A549 (cell line): ENCODE data around the gene ROR1. TPM values are rescaled to one million over a fixed set of nuclear protein-coding genes. Genes with fewer than 3 reads are reported as not detected.

Source experiments
- ATAC-seq, 2 experiments: fragments of 200-7000 bp in 1 of 2; fragments of >200 bp in 1 of 2; cut with Nextera tagmentation in 1 of 2; cut with Tn5 transposase in 1 of 2; 3 replicates each; pipeline versions ENCODE4 v1.8.0 to v1.9.1; 2018 to 2020; ENCODE audit warnings: mild to moderate bottlenecking in 1 of 2, moderate library complexity in 1 of 2
- CTCF ChIA-PET: fragments of 300-600 bp; sonication (Branson Sonifier 250); formaldehyde crosslinking; extraction: SDS; loops from one replicate; lab custom pipeline; 2021; ENCODE audit warnings: antibody characterized with exemption, inconsistent platforms; lab: Yijun Ruan, JAX
- POLR2A ChIA-PET: fragments of 350-600 bp; formaldehyde crosslinking; extraction: SDS; loops from one replicate; lab custom pipeline; 2021; ENCODE audit warnings: antibody characterized with exemption, inconsistent platforms; lab: Yijun Ruan, JAX
- DNase-seq, 2 experiments: peaks; one replicate each; pipeline versions ENCODE4 v3.0.0 to v3.0.0-alpha.2; 2011 to 2016; ENCODE audit warnings: low read depth in 1 of 2, low spot score in 1 of 2
- FAIRE-seq: peaks from 2 replicates; lab custom pipeline; 2011; peaks lifted over from hg19 to GRCh38; lab: Jason Lieb, UNC
- H3K27ac ChIP-seq, 2 experiments: fragments of >200 bp; sonication (Bioruptor Twin); formaldehyde crosslinking; 3 replicates each; pipeline ENCODE4 v1.5.1; 2016 to 2017
- H3K4me1 ChIP-seq: fragments of >200 bp; sonication (Bioruptor Twin); formaldehyde crosslinking; 3 replicates; pipeline ENCODE4 v1.6.1; 2016
- H3K4me2 ChIP-seq: fragments of >200 bp; sonication (Bioruptor Twin); formaldehyde crosslinking; 3 replicates; pipeline ENCODE4 v1.6.1; 2016
- H3K4me3 ChIP-seq: fragments of >200 bp; sonication (Bioruptor Twin); formaldehyde crosslinking; 3 replicates; pipeline ENCODE4 v1.5.1; 2016
- H3K9me3 ChIP-seq: fragments of >200 bp; sonication (Bioruptor Twin); formaldehyde crosslinking; 3 replicates; pipeline ENCODE4 v1.6.1; 2016
- BCL3 ChIP-seq: fragments of >200 bp; sonication (Bioruptor Twin); formaldehyde crosslinking; IDR thresholded peaks from 3 replicates; pipeline ENCODE4 v1.6.1; 2016
- CBX2 ChIP-seq: fragments of 200-600 bp; sonication (generic); IDR thresholded peaks from 2 replicates; pipeline ENCODE4 v1.6.1; 2016; ENCODE audit warnings: low read depth, mild to moderate bottlenecking, borderline replicate concordance
- CEBPB ChIP-seq, 2 experiments: fragments of >200 bp in 1 of 2; sonication (Bioruptor Twin) in 1 of 2; formaldehyde crosslinking in 1 of 2; IDR thresholded peaks; 2 replicates each; pipeline ENCODE4 v1.6.1; 2012 to 2016
- CHD2 ChIP-seq: fragments of 150-350 bp; IDR thresholded peaks from 2 replicates; pipeline ENCODE4 v1.6.1; 2014; ENCODE audit warnings: low read length; ENCODE audit not compliant: partially characterized antibody
- CHD4 ChIP-seq: fragments of 200-600 bp; sonication (generic); IDR thresholded peaks from 2 replicates; pipeline ENCODE4 v1.6.1; 2016; ENCODE audit warnings: antibody characterized with exemption, mild to moderate bottlenecking, borderline replicate concordance
- EHF ChIP-seq: fragments of 250-450 bp; sonication (Bioruptor Pico); IDR thresholded peaks from 2 replicates; pipeline ENCODE4 v1.5.0; 2020; ENCODE audit warnings: mild to moderate bottlenecking
- ELK1 ChIP-seq: fragments of 150-350 bp; IDR thresholded peaks from 2 replicates; pipeline ENCODE4 v1.6.1; 2014; ENCODE audit warnings: low read depth, mild to moderate bottlenecking, low read length
- EP300 ChIP-seq, 2 experiments: fragments of >200 bp; sonication (Bioruptor Twin); formaldehyde crosslinking; IDR thresholded peaks; 2 replicates in 1 of 2; 3 replicates in 1 of 2; pipeline ENCODE4 v1.6.1; 2016 to 2017
- FOSB ChIP-seq: fragments of 250-450 bp; sonication (Bioruptor Pico); IDR thresholded peaks from 2 replicates; pipeline ENCODE4 v1.5.0; 2020; ENCODE audit warnings: mild to moderate bottlenecking, moderate library complexity
- FOXS1 ChIP-seq: fragments of 250-450 bp; sonication (Bioruptor Pico); IDR thresholded peaks from 2 replicates; pipeline ENCODE4 v1.5.0; 2020; ENCODE audit warnings: mild to moderate bottlenecking, moderate library complexity
- GATA3 ChIP-seq: IDR thresholded peaks from 2 replicates; pipeline ENCODE4 v1.6.1; 2012; ENCODE audit warnings: borderline replicate concordance
- HDAC2 ChIP-seq: fragments of 200-600 bp; sonication (generic); IDR thresholded peaks from 2 replicates; pipeline ENCODE4 v1.6.1; 2016
- HES2 ChIP-seq: fragments of >200 bp; sonication (Bioruptor Twin); formaldehyde crosslinking; IDR thresholded peaks from 2 replicates; pipeline ENCODE4 v1.6.1; 2016
- HEYL ChIP-seq: fragments of 250-450 bp; sonication (Bioruptor Pico); IDR thresholded peaks from 2 replicates; pipeline ENCODE4 v1.8.0; 2021; ENCODE audit warnings: mild to moderate bottlenecking, moderate library complexity
- KDM1A ChIP-seq: fragments of 200-600 bp; sonication (generic); IDR thresholded peaks from 2 replicates; pipeline ENCODE4 v1.6.1; 2016; ENCODE audit warnings: low read depth, mild to moderate bottlenecking
- KDM5A ChIP-seq: fragments of 200-600 bp; sonication (generic); IDR thresholded peaks from 2 replicates; pipeline ENCODE4 v1.6.1; 2016; ENCODE audit warnings: antibody characterized with exemption, mild to moderate bottlenecking
- MAFK ChIP-seq: fragments of 450-650 bp; IDR thresholded peaks from 2 replicates; pipeline ENCODE4 v1.6.1; 2014; ENCODE audit not compliant: partially characterized antibody
- NFE2L2 ChIP-seq: fragments of 150-350 bp; conservative IDR thresholded peaks from 2 replicates; pipeline ENCODE4 v1.6.1; 2014; ENCODE audit warnings: low read length
- NR3C1 ChIP-seq: fragments of >200 bp; sonication (Bioruptor Twin); formaldehyde crosslinking; IDR thresholded peaks from 3 replicates; pipeline ENCODE4 v1.6.1; 2017
- PBX3 ChIP-seq: IDR thresholded peaks from 2 replicates; pipeline ENCODE4 v1.6.1; 2012
- POLR2AphosphoS2 ChIP-seq: conservative IDR thresholded peaks from 2 replicates; pipeline ENCODE4 v1.6.1; 2012; ENCODE audit warnings: low read length, improper control_type of control experiment, inconsistent platforms
- RFX5 ChIP-seq: fragments of 450-650 bp; IDR thresholded peaks from 2 replicates; pipeline ENCODE4 v1.7.1; 2014; ENCODE audit warnings: antibody characterized with exemption, mild to moderate bottlenecking, moderate library complexity
- RNF2 ChIP-seq: fragments of 200-600 bp; sonication (generic); IDR thresholded peaks from 2 replicates; pipeline ENCODE4 v1.6.1; 2016; ENCODE audit warnings: low read depth, mild to moderate bottlenecking, antibody characterized with exemption, moderate library complexity, borderline replicate concordance
- SREBF2 ChIP-seq: fragments of 450-650 bp; IDR thresholded peaks from 2 replicates; pipeline ENCODE4 v1.6.1; 2014; ENCODE audit warnings: mild to moderate bottlenecking, moderate library complexity
- ZFP36 ChIP-seq: fragments of 450-650 bp; IDR thresholded peaks from 2 replicates; pipeline ENCODE4 v1.6.1; 2014; ENCODE audit warnings: borderline replicate concordance; ENCODE audit not compliant: partially characterized antibody
- ZNF302 ChIP-seq: fragments of 250-450 bp; sonication (Bioruptor Pico); IDR thresholded peaks from 2 replicates; pipeline ENCODE4 v1.9.0; 2021; ENCODE audit warnings: inconsistent platforms, mild to moderate bottlenecking, moderate library complexity
- ZSCAN20 ChIP-seq: fragments of 250-450 bp; sonication (Bioruptor Pico); IDR thresholded peaks from 2 replicates; pipeline ENCODE4 v1.8.0; 2022; ENCODE audit warnings: mild to moderate bottlenecking, moderate library complexity
- WGBS: methylation state at CpG from one replicate; pipeline ENCODE4 v1.1.6; 2017; ENCODE audit errors: missing lambda C conversion rate; 5-methylcytosine and 5-hydroxymethylcytosine counted together
- polyA plus RNA-seq, 4 experiments: library from polyadenylated mRNA; depleted of rRNA in 3 of 4; stranded (reverse); fragments of >200 nt; fragmentation: RNase III in 1 of 4; extraction: RNeasy Plus Mini Kit Qiagen cat#74134 plus additional on column Dnase treatment in 1 of 4; gene quantifications; 2 replicates in 3 of 4; 3 replicates in 1 of 4; pipeline ENCODE4 v1.2.3, GENCODE V29; 2011 to 2017
- TF ChIP-seq, protein P1 (sequence below): fragments of >200 bp; sonication (Bioruptor Twin); formaldehyde crosslinking; IDR thresholded peaks from 3 replicates; pipeline ENCODE4 v1.5.1; 2016

The ROR1 gene
- polyA plus RNA-seq, 2 of the 4 experiments (the other 2 are of a cell fraction): 6.5 to 19.0 TPM

- peaks cover 9% of the 10 kb centered on the region; the same call in 2 of the 3 replicates for H3K4me1 ChIP-seq
- ChIA-PET POLR2A (no interaction called here), CTCF (interaction anchor here (1.4 kb wide), 1 partner anchor 249 kb away, joined by 4 read pairs; no protein-coding TSS in a partner anchor)
- TF ChIP-seq EP300 (IDR thresholded peaks at IDR 0.05) (no peak), NR3C1 (no peak), PBX3 (no peak), ELK1 (no peak), RFX5 (no peak), EHF (CRISPR knock-in tag) (no peak), CEBPB (IDR thresholded peaks at IDR 0.05) (no peak), CHD2 (no peak), HES2 (no peak), GATA3 (no peak), SREBF2 (no peak), POLR2AphosphoS2 (no peak), RNF2 (no peak)
- TF ChIP-seq, protein P1, sequence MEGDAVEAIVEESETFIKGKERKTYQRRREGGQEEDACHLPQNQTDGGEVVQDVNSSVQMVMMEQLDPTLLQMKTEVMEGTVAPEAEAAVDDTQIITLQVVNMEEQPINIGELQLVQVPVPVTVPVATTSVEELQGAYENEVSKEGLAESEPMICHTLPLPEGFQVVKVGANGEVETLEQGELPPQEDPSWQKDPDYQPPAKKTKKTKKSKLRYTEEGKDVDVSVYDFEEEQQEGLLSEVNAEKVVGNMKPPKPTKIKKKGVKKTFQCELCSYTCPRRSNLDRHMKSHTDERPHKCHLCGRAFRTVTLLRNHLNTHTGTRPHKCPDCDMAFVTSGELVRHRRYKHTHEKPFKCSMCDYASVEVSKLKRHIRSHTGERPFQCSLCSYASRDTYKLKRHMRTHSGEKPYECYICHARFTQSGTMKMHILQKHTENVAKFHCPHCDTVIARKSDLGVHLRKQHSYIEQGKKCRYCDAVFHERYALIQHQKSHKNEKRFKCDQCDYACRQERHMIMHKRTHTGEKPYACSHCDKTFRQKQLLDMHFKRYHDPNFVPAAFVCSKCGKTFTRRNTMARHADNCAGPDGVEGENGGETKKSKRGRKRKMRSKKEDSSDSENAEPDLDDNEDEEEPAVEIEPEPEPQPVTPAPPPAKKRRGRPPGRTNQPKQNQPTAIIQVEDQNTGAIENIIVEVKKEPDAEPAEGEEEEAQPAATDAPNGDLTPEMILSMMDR: no peak
- no peak for DNase-seq
- ATAC-seq: no peak
- FAIRE-seq: no peak
- H3K4me2 ChIP-seq: no peak overlapping the region
- no peak overlapping the region for H3K4me3 ChIP-seq
- 100% methylated on average over 2 of the region's 2 CpGs for WGBS
- no peak overlapping the region for H3K27ac ChIP-seq
- H3K9me3 ChIP-seq: no peaks in the 10 kb centered on the region
Measured at GRCh38 chr1:63887809-63888208, 114.0 kb downstream of the ROR1 start.

DNA sequence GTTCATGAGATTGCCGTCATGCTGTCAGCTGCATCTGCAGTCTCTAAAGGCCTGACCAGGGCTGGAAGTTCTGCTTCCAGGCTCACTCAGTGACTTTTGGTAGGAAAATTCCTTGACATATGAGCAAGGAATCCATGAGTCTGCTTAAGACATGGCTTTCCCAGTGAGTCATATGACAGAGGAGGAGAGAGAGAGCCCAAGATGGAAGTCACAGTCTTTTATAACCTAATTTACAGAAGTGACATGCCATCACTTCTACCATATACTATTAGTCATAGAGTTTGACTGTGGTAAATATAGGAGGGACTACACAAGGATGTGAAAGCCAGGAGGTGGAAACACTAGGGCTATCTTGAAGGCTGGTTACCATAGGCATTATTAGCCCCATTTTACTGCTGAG, 115.2 kb downstream of the ROR1 start:
- DNase-seq: no peak
- TF ChIP-seq NFE2L2: no peak
- no peak for TF ChIP-seq NR3C1
- TF ChIP-seq ZNF302: no peak
- TF ChIP-seq GATA3: no peak
- TF ChIP-seq ZSCAN20 (CRISPR knock-in tag): no peak
- TF ChIP-seq KDM1A: no peak
- TF ChIP-seq POLR2AphosphoS2: no peak
- TF ChIP-seq CBX2: no peak
- TF ChIP-seq MAFK: no peak
- no peak for TF ChIP-seq KDM5A
- ChIA-PET CTCF (interaction anchor here (0.7 to 1.0 kb wide), 2 partner anchors 17 to 248 kb away, joined by 3 read pairs; no protein-coding TSS in a partner anchor), POLR2A (no interaction called here)
- ATAC-seq: no peak
- no peak overlapping the region for H3K27ac ChIP-seq
- H3K9me3 ChIP-seq: no peaks in the 10 kb centered on the region
- H3K4me1 ChIP-seq: peaks cover 21% of the 10 kb centered on the region
- H3K4me2 ChIP-seq: no peak overlapping the region
- 100% methylated on average over 1 of the region's 1 CpG for WGBS
- no peak overlapping the region for H3K4me3 ChIP-seq
- FAIRE-seq: no peak

- Histone ChIP-seq H3K27ac (no peak overlapping the region), H3K9me3 (no peaks in the 10 kb centered on the region), H3K4me2 (no peak overlapping the region), H3K4me1 (peaks cover 24% of the 10 kb centered on the region), H3K4me3 (no peak overlapping the region)
- TF ChIP-seq BCL3 (no peak), HEYL (CRISPR knock-in tag) (no peak), FOXS1 (no peak), FOSB (no peak), CHD4 (no peak), ZNF302 (no peak), RFX5 (no peak), CEBPB (IDR thresholded peaks at IDR 0.05) (no peak), ZFP36 (no peak), HDAC2 (no peak)
- ATAC-seq: no peak
- no peak for FAIRE-seq
- CTCF ChIA-PET: interaction anchor here (0.6 kb wide), 1 partner anchor 20 kb away, joined by 3 read pairs; no protein-coding TSS in a partner anchor
- POLR2A ChIA-PET: no interaction called here
- DNase-seq: no peak
Measured at GRCh38 chr1:63890468-63890867, 116.7 kb downstream of the ROR1 start.
